CD4-positive, alpha-beta T cell treated with Interleukin-21 for 1 hour (primary cell): ENCODE results near the gene ZNF837.
"Not testable (repeated sequence)": the region's sequence is repeated elsewhere in the genome, so short reads cannot be mapped to it uniquely, and the experiment has no call there.

Source experiments
- DNase-seq: peaks from one replicate; pipeline ENCODE4 v3.0.0-alpha.2; 2020

ZNF837 gene

DNA sequence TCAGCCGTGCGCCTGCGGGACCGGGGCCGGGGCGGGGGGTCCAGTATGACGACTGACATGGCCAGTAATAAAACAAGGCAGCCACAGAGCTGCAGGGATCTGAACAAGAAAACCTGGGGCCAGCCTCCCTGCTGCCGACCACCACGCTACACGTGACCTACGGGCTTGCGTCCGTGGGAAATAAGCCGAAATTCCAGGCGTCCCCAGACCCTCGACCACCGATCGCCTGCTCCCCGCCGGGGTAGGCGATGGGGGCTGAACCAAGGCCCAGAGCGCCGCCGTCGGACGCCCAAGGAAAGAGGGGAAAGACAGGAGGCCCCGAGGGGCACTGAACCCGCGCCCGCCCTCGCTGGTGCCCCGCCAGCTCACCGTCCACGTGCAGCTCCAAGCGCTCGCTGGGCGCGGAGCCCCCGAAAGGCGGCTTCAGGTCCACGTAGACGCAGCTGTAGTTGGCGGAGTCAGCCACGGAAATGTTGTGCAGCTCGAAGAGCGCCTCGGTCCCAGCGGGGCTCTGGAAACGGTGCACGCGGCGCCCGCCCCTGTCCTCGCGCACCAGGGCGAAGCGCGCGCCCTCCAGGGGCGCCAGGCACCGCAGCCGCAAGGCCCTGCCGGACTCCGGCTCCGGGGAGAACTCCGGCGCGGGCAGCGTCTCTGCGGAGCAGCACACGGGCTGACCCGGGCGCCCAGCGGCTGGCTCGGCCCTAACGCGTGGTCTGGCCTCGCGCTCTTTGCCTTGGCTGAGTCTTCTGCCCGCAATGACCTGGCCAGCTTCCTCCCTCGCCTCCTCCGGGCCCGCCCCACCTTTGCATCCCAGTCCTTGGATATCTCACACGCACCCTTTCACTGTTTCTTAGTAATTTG is 30.6 kb downstream of the ZNF837 start:
- DNase-seq: no peak

DNA sequence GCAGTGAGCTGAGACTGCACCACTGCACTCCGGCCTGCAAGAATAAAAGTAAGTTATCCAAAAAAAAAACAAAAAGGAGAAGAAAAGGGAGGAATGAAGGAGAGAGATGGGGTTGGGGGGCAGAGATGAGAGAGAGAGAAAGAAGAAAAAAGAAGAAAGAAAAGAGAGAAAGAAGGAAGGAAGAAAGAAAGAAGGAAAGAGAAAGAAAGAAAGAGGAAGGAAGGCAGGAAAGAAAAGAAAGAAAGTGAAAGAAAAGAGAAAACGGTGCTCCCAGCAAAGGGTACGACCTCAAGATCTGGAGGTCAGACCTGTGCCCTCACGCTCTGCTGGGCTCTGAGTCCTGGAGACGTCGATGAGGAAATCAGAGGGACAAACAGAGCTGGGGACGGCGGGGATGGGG is 31.2 kb downstream of the ZNF837 start:
- no peak for DNase-seq

DNA sequence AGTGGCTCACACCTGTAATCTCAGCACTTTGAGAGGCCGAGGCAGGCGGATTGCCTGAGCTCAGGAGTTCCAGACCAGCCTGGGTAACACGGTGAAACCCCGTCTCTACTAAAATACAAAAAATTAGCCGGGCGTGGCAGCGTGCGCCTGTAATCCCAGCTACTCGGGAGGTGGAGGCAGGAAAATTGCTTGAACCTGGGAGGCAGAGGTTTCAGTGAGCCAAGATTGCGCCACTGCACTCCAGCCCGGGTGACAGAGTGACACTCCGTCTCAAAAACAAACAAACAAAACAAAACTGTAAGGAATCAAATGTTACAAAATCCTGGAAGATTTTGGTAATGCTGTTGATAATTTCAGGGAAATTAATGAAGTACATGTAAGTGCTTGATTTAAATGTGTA is 32.8 kb downstream of the ZNF837 start:
- not testable (repeated sequence) for DNase-seq

DNA sequence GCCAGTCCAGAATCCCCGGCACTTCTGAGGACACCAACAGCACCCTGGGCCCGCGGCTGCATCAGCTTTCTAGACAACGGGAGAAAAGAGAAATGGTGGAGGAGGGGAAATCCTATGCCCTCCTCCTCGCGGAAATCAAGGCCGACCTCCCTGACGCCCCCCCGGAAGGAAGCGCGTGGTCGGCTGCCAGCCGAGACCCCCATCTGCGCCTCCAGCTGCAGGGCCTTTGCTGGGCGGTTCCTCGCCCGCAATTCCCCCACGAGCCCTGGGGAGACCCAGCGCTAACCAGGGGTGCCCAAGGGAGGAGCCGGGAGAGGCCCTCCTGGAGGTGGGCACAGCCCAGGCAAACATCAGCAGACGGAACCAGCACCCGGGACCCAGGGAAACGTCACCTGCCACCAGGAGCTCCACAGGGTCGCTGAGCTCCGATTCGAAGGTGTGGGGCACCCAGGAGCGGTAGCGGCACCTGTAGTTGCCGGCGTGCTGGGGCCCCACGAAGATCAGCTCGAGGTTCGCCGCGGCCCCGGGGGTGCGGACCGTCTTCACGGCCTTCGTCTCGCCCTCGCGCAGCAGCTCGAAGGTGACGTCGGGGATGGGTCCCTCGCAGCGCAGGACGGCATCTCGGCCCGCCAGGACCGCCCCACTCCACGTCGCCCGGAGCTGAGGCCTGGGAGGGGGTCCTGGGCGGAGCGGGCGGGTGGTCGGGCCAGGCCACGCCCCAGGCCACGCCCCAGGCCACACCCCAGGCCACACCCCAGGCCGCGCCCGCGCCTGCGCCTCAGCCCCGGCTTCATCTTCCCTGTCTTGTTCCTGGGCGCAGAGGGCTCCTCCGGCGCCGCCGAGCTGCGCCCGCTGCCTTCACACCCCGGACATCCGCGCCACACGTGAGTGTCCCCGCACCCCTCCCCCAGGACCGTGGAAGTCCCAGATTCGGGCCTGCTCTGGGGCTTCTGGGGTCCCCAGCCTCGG is 33.6 kb downstream of the ZNF837 start:
- DNase-seq: peak; percentile 77

DNA sequence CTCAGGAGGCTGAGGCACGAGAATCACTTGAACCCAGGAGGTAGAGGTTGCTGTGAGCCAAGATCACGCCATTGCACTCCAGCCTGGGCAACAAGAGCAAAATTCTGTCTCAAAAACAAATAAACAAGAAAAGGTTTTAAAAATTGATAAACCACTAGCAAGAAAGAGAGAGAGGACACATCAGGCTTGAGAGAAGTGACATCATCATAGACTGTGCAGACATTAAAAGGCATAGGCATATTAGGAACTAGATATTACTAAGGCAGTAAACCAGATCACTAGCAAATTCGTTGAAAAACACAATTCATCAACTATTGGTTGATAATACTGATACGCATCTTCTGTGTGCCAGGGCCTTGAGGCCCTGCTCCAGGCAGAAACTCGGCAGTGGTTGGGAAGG is 35.3 kb downstream of the ZNF837 start:
- DNase-seq: no peak

DNA sequence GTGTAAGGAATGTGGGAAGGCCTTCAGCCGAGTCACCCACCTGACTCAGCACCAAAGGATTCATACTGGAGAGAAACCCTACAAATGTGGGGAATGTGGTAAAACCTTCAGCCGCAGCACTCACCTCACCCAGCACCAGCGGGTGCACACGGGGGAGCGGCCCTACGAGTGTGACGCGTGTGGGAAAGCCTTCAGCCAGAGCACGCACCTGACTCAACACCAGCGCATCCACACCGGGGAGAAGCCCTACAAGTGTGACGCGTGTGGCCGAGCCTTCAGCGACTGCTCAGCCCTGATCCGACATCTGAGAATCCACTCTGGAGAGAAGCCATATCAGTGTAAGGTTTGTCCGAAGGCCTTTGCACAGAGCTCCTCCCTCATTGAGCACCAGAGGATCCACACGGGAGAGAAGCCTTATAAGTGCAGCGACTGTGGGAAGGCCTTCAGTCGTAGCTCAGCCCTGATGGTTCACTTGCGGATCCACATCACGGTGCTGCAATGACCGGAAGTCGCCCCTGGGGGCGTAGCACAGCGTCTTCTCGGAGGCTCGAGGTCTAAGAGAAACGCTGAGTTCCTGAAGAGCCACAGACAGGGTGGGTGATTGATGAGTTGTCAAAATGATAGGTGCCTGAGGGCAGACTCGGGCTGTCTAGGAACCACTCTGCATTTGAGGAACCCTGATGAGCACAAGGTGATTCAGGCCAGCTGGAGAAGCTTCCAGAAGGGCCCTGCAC is 41.8 kb downstream of the ZNF837 start:
- no peak for DNase-seq

DNA sequence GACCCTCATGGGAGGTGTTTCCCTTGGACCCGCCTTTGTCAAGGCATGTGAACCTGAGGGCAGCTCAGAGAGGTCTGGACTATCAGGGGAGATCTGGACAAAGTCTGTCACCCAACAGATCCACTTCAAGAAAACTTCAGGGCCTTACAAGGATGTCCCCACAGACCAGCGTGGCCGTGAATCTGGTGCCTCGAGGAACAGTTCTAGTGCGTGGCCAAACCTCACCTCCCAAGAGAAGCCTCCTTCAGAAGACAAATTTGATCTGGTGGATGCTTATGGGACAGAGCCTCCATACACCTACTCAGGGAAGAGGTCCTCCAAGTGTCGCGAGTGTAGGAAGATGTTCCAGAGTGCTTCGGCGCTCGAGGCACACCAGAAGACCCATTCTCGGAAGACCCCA is 42.5 kb downstream of the ZNF837 start:
- DNase-seq: no peak

DNA sequence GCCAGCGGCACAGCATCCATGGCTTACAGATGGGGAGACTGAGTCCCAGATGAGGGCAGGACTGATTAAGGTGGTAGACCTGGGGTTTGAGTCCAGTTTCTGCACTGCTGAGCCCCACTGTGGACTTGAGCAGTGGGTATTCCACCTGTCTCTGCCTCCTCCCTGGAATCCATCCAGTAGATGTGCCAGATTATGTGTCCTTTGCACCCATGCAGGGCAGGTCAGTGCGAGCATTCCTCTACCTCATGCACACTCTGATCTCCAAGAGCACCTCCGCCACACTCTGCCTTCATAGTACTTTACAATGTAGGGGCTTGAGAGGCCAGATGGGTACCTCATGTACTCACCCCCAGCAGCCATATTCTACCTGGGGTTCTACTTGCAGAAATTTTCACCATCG is 44.0 kb downstream of the ZNF837 start:
- DNase-seq: no peak

DNA sequence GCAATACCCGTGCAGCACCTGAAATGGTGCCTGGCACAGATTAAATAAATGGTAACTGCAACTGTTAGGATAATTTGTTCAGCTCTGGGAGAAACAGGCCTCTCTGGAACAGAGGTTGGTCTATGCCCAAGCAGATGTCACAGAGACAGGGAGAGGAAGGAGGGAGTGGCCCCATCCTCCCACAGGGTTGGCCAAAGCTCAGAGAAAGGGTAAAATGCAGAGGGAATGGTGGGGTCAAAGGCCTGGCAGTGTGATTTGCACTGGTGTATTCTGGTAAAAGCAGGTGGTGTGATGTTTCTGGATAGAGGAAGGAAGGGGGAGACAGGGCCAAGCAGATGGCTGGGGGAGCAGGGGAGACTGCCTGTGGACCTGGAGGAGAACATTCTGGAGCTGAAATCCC is 44.6 kb downstream of the ZNF837 start:
- DNase-seq: no peak

DNA sequence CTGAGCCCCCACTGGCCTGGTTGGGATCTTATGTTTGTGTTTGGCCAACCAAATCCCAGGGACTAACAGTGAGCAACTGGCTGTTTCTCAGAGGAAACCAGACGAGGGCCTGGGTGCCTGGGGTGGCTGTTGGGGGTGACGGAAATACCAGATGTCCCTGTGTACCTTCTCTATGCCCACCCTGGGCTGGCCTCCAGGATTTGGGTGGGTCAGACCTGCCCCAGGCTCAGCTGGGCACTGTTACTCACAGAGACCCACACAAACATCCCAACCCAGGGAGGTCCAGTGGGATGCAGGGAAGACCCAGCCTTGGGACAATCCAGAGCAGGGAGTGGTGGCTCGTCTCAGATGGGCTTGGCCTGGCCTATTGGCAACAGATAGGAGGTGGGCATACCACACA is 45.2 kb downstream of the ZNF837 start:
- no peak for DNase-seq

DNA sequence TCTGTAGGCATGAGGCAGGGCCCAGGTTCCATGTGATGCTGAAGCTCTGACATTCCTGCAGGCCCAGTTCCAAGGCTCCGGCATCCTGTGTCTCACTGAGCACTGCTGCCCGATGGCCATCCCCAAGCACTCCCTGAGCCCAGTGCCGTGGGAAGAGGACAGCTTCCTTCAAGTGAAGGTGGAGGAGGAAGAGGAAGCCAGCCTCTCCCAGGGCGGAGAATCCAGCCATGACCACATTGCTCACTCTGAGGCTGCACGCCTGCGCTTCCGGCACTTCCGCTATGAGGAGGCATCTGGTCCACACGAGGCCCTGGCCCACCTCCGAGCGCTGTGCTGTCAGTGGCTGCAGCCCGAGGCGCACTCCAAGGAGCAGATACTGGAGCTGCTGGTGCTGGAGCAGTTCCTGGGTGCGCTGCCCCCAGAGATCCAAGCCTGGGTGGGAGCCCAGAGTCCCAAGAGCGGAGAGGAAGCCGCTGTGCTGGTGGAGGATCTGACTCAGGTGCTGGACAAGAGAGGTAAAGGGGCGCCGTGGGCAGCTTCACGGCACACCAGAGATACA is 46.1 kb downstream of the ZNF837 start:
- no peak for DNase-seq

DNA sequence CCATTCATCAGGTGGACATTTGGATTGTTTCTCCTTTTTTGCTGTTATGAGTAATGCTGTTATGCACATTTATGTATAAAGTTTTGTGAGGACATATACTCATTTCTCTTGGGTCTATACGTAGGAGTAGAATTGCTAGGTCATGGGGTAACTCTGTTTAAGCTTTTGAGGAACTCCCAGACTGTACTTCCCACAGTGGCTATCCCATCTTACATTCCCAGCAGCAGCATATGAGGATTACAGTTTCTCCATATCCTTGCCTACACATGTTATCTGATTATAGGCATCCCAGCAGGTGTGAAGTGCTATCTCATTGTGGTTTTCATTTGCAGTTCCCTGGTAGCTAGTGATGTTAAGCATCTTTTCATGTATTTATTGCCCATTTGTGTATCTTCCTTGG is 48.1 kb downstream of the ZNF837 start:
- no peak for DNase-seq

DNA sequence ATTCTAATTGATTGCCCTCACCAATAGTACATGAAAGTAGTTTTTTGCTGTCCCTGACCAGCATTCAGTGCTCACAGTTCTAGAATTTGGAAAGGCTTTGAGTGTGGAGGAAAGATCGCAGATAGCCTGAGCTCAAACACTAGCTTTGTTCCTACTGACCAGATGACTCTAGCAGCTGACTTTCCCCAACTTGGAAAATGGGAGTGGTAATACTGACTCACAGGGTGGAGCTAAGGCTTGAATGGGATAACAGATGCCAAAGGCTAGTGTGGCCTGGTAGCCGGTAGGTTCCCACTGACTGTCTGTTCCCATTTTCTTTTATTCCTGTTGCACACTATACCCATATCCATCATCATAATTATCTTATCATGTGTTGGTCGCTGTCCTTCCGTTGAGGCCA is 50.4 kb downstream of the ZNF837 start:
- no peak for DNase-seq

DNA sequence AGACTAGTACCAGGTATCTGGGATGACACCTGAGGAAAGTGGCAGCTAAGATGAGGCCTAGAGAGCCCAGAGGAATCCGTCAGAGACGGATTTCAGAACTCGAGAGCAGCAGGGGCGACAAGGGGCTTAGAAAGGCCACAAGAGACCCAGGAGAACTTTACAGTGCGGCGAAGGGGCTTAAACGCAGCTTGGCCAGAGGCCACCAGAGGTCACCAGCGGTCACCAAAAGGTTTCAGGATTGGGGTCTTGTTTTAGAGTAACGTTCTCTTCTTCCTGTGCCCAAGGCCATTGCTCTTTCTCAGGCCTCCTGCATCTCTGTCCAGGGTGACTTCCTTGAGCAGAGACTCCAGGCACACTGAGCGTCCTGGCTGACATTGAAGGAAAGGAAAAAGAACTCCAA is 51.8 kb downstream of the ZNF837 start:
- peak; percentile 23 for DNase-seq

DNA sequence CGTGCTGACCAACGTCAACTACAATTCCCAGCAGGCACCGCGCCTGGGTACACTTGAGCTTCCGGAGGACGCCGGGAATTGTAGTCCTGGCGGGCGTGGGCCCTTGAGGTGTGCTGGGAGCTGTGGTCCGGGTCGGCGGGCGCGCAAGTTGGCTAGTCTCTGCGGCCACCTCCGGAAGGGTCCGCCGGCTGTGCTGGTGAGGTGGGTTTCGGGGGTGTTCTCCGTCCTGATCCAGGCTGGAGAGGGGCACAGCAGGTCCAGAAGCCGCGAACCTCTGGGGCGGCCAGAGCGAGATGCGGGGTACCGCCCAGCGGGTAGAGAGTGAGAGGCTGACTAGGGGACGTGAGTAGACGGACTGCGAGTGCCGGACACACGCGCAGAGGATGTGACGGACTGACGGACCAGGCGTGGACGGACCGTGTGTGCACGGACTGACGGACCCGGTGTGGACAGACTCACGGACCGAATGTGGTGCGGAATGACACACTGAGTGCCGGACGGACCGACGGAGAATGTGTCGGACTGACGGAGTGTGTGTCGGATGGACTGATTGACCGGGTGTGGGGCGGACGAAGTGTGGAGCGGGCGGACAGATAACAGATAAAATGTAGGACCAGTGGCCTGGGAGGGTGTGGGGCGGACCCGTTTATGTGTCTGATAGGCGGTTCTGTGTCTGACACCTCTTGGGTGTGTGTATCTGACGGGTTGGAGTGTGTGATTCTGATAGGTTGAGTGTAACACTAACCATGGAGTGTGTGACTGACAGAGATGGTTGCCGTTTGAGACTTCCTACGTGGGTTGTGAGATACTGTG is 53.7 kb downstream of the ZNF837 start, which contains the start of gene ZSCAN22:
Gene ZSCAN22 (plus strand): TSS at position 81 of the 813 bp plus-strand sequence. CDS start 7,809 bp downstream, outside the sequence.
- peak; percentile 91 for DNase-seq

DNA sequence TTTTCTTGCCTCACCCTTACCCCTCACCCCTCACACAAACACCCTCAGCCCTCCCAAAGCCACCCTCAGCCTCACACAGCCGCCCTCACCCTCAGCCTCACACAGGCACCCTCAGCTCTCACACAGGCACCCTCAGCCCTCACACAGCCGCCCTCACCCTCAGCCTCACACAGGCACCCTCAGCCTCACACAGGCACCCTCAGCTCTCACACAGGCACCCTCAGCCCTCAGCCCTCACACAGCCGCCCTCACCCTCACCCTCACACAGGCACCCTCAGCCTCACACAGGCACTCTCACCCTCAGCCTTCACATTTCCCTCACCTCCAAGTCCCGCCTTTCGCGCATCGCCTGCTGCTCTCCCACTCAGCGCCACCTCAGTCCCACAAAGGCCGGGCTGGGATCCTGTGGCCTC is 54.3 kb downstream of the ZNF837 start:
- no peak for DNase-seq

DNA sequence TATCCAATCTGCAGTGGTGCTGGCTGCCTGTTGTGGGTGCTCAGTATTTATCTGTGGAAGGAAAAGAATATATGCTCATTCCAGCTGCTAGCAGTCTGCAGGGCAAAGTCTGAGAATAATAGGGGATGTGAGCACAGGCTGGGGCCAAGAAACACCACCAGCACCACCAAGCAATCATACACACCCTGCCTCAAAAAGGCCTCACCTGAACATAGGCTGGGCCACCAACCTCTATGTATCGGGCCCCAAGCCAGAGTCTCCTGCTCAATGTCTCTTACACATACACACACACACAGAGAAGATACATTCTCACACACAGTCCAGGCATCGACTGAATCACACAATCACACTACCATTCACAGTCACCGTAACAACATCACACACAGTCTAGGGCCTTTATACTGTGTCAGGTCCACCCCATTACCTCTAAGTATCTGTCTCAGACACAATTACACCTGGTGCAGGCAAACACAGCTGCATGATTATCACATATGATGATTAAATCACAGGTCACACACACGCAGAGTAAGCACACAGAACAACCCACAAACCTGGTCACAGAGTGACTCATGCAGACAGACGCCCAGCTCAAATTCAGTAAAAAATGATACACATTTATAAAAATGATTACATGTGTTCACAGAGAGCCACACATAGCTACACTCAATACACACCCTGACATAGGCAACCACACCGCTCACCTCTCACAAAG is 55.4 kb downstream of the ZNF837 start:
- no peak for DNase-seq

DNA sequence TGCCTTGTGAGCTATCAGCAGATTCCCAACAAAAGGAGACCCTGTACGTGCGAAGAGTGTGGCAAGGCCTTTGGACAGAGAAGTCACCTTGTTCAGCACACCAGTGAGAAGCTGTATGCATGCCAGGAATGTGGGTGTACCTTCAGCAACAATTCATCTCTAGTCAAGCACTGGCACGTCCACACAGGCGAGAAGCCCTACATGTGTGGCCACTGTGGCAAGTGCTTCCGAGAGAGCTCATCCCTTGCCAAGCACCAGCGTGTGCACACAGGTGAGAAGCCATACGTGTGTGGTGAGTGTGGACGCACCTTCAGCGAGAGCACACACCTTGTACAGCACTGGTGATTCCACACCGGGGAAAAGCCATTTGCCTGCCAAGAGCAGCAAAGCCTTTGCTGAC is 61.6 kb downstream of the ZNF837 start:
- DNase-seq: no peak

DNA sequence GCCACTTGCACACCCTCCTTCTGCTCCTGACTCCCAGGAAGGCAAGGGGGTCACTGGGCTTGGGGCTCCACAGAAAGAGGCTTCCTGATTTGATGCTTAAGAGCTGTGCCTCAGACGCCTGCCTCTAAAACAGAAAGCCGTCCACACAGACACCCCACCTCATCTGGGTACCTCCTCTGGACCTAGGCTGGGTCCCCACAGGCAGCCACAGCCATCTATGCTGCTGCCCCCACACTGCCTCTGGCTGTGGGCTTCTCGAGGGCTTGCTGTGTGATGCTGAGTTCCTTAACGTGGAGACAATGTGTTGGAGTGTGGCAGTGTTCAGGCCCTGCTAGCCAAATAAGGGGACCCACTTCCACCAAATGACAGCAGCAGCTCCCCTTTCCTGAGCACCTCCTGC is 62.5 kb downstream of the ZNF837 start:
- DNase-seq: no peak
